ENCODE results near the gene PARD3. TPM values are rescaled to one million over a fixed set of nuclear protein-coding genes. Genes with fewer than 3 reads are reported as not detected.
"Not testable (repeated sequence)": the region's sequence is repeated elsewhere in the genome, so short reads cannot be mapped to it uniquely, and the experiment has no call there.

The PARD3 gene
- total RNA-seq, 2 experiments from 2014 or later = 0.53 to 0.71 TPM

- H3K4me3 ChIP-seq (ENCODE audit: low read length) = no peak overlapping the region
- no peak overlapping the region for H3K27ac Mint-ChIP-seq
- no peaks in the 10 kb centered on the region for H3K4me1 Mint-ChIP-seq (ENCODE audit: low read depth)
- TF ChIP-seq CTCF (IDR thresholded peaks at IDR 0.05) = no peak
- DNase-seq (no peak), ATAC-seq (ENCODE audit: poor library complexity) (no peak)
- POLR2A ChIA-PET = no interaction called here
- no peaks in the 10 kb centered on the region for H3K9me3 Mint-ChIP-seq
- no peaks in the 10 kb centered on the region for H3K9me3 ChIP-seq (ENCODE audit: control insufficient read depth in 1 of 2, insufficient read depth in 1 of 2, low read length in 2 of 2)
- no peaks in the 10 kb centered on the region for H3K27me3 Mint-ChIP-seq
- no peaks in the 10 kb centered on the region for H3K36me3 ChIP-seq (ENCODE audit: insufficient read depth, low read length)
- no peak overlapping the region for H3K27ac ChIP-seq (ENCODE audit: low read depth in 1 of 2, low read length in 2 of 2)
- intact Hi-C loops (cut with DNase I, micrococcal nuclease) = no loop called here
- H3K4me1 ChIP-seq (ENCODE audit: insufficient read depth, low read length) = no peaks in the 10 kb centered on the region
- no peak overlapping the region for H3K4me3 Mint-ChIP-seq
- CTCF ChIA-PET = no interaction called here
- H3K36me3 Mint-ChIP-seq (ENCODE audit: low read depth) = no peaks in the 10 kb centered on the region
- no peaks in the 10 kb centered on the region for H3K27me3 ChIP-seq (ENCODE audit: control insufficient read depth in 1 of 2, insufficient read depth in 2 of 2, low read length in 2 of 2)
Measured at GRCh38 chr10:34428501-34428900, 386.6 kb downstream of the PARD3 start.

GRCh38 chr10:34427911-34428216 lies 387.2 kb downstream of the PARD3 start:
- intact Hi-C loops (cut with DNase I, micrococcal nuclease) = no loop called here
- ChIA-PET POLR2A (no interaction called here), CTCF (no interaction called here)
- Mint-ChIP-seq H3K27ac (no peak overlapping the region), H3K4me1 (ENCODE audit: low read depth) (no peaks in the 10 kb centered on the region), H3K36me3 (ENCODE audit: low read depth) (no peaks in the 10 kb centered on the region), H3K9me3 (no peaks in the 10 kb centered on the region), H3K4me3 (no peak overlapping the region), H3K27me3 (no peaks in the 10 kb centered on the region)
- no peak overlapping the region for H3K27ac ChIP-seq (ENCODE audit: low read depth in 1 of 2, low read length in 2 of 2)
- TF ChIP-seq CTCF (IDR thresholded peaks at IDR 0.05) = no peak
- ATAC-seq (ENCODE audit: poor library complexity) = no peak
- H3K9me3 ChIP-seq (ENCODE audit: control insufficient read depth in 1 of 2, insufficient read depth in 1 of 2, low read length in 2 of 2) = no peaks in the 10 kb centered on the region
- no peaks in the 10 kb centered on the region for H3K4me1 ChIP-seq (ENCODE audit: insufficient read depth, low read length)
- no peaks in the 10 kb centered on the region for H3K36me3 ChIP-seq (ENCODE audit: insufficient read depth, low read length)
- no peak overlapping the region for H3K4me3 ChIP-seq (ENCODE audit: low read length)
- no peak for DNase-seq
- no peaks in the 10 kb centered on the region for H3K27me3 ChIP-seq (ENCODE audit: control insufficient read depth in 1 of 2, insufficient read depth in 2 of 2, low read length in 2 of 2)

- CTCF ChIA-PET; H3K9me3 ChIP-seq (ENCODE audit: control insufficient read depth in 1 of 2, insufficient read depth in 1 of 2, low read length in 2 of 2); H3K36me3 ChIP-seq (ENCODE audit: insufficient read depth, low read length); H3K4me3 Mint-ChIP-seq; H3K27me3 Mint-ChIP-seq; H3K27ac Mint-ChIP-seq; H3K4me1 ChIP-seq (ENCODE audit: insufficient read depth, low read length); POLR2A ChIA-PET; intact Hi-C loops (cut with DNase I, micrococcal nuclease); H3K27me3 ChIP-seq (ENCODE audit: control insufficient read depth in 1 of 2, insufficient read depth in 2 of 2, low read length in 2 of 2); H3K4me1 Mint-ChIP-seq (ENCODE audit: low read depth); DNase-seq; H3K4me3 ChIP-seq (ENCODE audit: low read length); ATAC-seq (ENCODE audit: poor library complexity); H3K27ac ChIP-seq (ENCODE audit: low read depth in 1 of 2, low read length in 2 of 2); H3K9me3 Mint-ChIP-seq; H3K36me3 Mint-ChIP-seq (ENCODE audit: low read depth): not testable (repeated sequence)
Measured at GRCh38 chr10:34427158-34427910, 387.8 kb downstream of the PARD3 start.

GRCh38 chr10:34426538-34427157 lies 388.4 kb downstream of the PARD3 start:
- POLR2A ChIA-PET; intact Hi-C loops (cut with DNase I, micrococcal nuclease); H3K9me3 ChIP-seq (ENCODE audit: control insufficient read depth in 1 of 2, insufficient read depth in 1 of 2, low read length in 2 of 2); H3K4me3 Mint-ChIP-seq; H3K27ac ChIP-seq (ENCODE audit: low read depth in 1 of 2, low read length in 2 of 2); CTCF ChIA-PET; H3K9me3 Mint-ChIP-seq; DNase-seq; H3K36me3 Mint-ChIP-seq (ENCODE audit: low read depth); H3K27ac Mint-ChIP-seq; H3K36me3 ChIP-seq (ENCODE audit: insufficient read depth, low read length); H3K4me1 ChIP-seq (ENCODE audit: insufficient read depth, low read length); ATAC-seq (ENCODE audit: poor library complexity); H3K4me1 Mint-ChIP-seq (ENCODE audit: low read depth); H3K27me3 ChIP-seq (ENCODE audit: control insufficient read depth in 1 of 2, insufficient read depth in 2 of 2, low read length in 2 of 2); H3K4me3 ChIP-seq (ENCODE audit: low read length); H3K27me3 Mint-ChIP-seq: not testable (repeated sequence)
